ENCODE data around the gene DNLZ.
"Not testable (repeated sequence)": the region's sequence is repeated elsewhere in the genome, so short reads cannot be mapped to it uniquely, and the experiment has no call there.

Gene DNLZ

GRCh38 chr9:136325358-136325757 is 38.2 kb downstream of the DNLZ start:
- no peak overlapping the region for H3K4me3 ChIP-seq (ENCODE audit: low read depth, low read length)
- TF ChIP-seq CTCF (IDR thresholded peaks at IDR 0.05; ENCODE audit: borderline replicate concordance, insufficient read depth, low read depth, low read length), result no peak

GRCh38 chr9:136324501-136325300 is 38.8 kb downstream of the DNLZ start:
- H3K4me3 ChIP-seq (ENCODE audit: low read depth, low read length), result no peak overlapping the region
- TF ChIP-seq CTCF (IDR thresholded peaks at IDR 0.05; ENCODE audit: borderline replicate concordance, insufficient read depth, low read depth, low read length), result no peak

GRCh38 chr9:136323371-136323789 is 40.2 kb downstream of the DNLZ start:
- H3K4me3 ChIP-seq (ENCODE audit: low read depth, low read length), result no peak overlapping the region
- no peak for TF ChIP-seq CTCF (IDR thresholded peaks at IDR 0.05; ENCODE audit: borderline replicate concordance, insufficient read depth, low read depth, low read length)

GRCh38 chr9:136322756-136323330 is 40.7 kb downstream of the DNLZ start:
- no peak overlapping the region for H3K4me3 ChIP-seq (ENCODE audit: low read depth, low read length)
- TF ChIP-seq CTCF (IDR thresholded peaks at IDR 0.05; ENCODE audit: borderline replicate concordance, insufficient read depth, low read depth, low read length), result no peak

GRCh38 chr9:136321561-136321960 is 42.0 kb downstream of the DNLZ start:
- no peak for TF ChIP-seq CTCF (IDR thresholded peaks at IDR 0.05; ENCODE audit: borderline replicate concordance, insufficient read depth, low read depth, low read length)
- no peak overlapping the region for H3K4me3 ChIP-seq (ENCODE audit: low read depth, low read length)

- H3K4me3 ChIP-seq (ENCODE audit: low read depth, low read length), result not testable (repeated sequence)
Measured at GRCh38 chr9:136320972-136321371, 42.6 kb downstream of the DNLZ start.

GRCh38 chr9:136319955-136320354 is 43.6 kb downstream of the DNLZ start:
- H3K4me3 ChIP-seq (ENCODE audit: low read depth, low read length), result not testable (repeated sequence)

GRCh38 chr9:136319244-136319643 is 44.3 kb downstream of the DNLZ start:
- not testable (repeated sequence) for H3K4me3 ChIP-seq (ENCODE audit: low read depth, low read length)
